H4 (cell line): ENCODE results near the gene ACTR5. TPM values are rescaled to one million over a fixed set of nuclear protein-coding genes. Genes with fewer than 3 reads are reported as not detected.
A peak's percentile ranks its signal among the peaks of the same experiment; 100 is the strongest.
"Not testable (repeated sequence)": the region's sequence is repeated elsewhere in the genome, so short reads cannot be mapped to it uniquely, and the experiment has no call there.

Experiments
- DNase-seq: peaks from one replicate; pipeline ENCODE4 v3.0.0-alpha.2; 2015; ENCODE audit warnings: low spot score
- total RNA-seq: library from RNA; depleted of rRNA; stranded (reverse); fragments of >200 nt; shearing (Covaris generic); gene quantifications from 2 replicates; pipeline ENCODE4 v1.2.3, GENCODE V29; 2014

The ACTR5 gene
- total RNA-seq, 1 experiment from 2014 or later = 5.9 TPM

GRCh38 chr20:38766071-38766470 lies 17.8 kb downstream of the ACTR5 start:
- DNase-seq = no peak

- DNase-seq = no peak
Measured at GRCh38 chr20:38769376-38770295, 21.4 kb downstream of the ACTR5 start.

GRCh38 chr20:38770546-38770945 lies 22.3 kb downstream of the ACTR5 start:
- DNase-seq = no peak

GRCh38 chr20:38770970-38771369 lies 22.7 kb downstream of the ACTR5 start:
- no peak for DNase-seq

- DNase-seq = no peak
Measured at GRCh38 chr20:38771621-38772020, 23.4 kb downstream of the ACTR5 start.

- no peak for DNase-seq
Measured at GRCh38 chr20:38774167-38774566, 25.9 kb downstream of the ACTR5 start.

GRCh38 chr20:38776363-38776762 lies 28.1 kb downstream of the ACTR5 start:
- no peak for DNase-seq

- no peak for DNase-seq
Measured at GRCh38 chr20:38779247-38780097, 31.2 kb downstream of the ACTR5 start.

- DNase-seq = no peak
Measured at GRCh38 chr20:38782275-38782674, 34.0 kb downstream of the ACTR5 start.

GRCh38 chr20:38787870-38788269 lies 39.6 kb downstream of the ACTR5 start:
- DNase-seq = no peak

- DNase-seq = no peak
Measured at GRCh38 chr20:38789503-38790199, 41.4 kb downstream of the ACTR5 start.

- peak; percentile 44 for DNase-seq
Measured at GRCh38 chr20:38790200-38791053, 42.2 kb downstream of the ACTR5 start.

- DNase-seq = no peak
Measured at GRCh38 chr20:38791291-38791690, 43.0 kb downstream of the ACTR5 start.

GRCh38 chr20:38791940-38792339 lies 43.7 kb downstream of the ACTR5 start:
- no peak for DNase-seq

- DNase-seq = not testable (repeated sequence)
Measured at GRCh38 chr20:38794057-38794456, 45.8 kb downstream of the ACTR5 start.

GRCh38 chr20:38798266-38798665 lies 50.0 kb downstream of the ACTR5 start:
- DNase-seq = no peak

- no peak for DNase-seq
Measured at GRCh38 chr20:38799203-38799602, 50.9 kb downstream of the ACTR5 start.

- DNase-seq = no peak
Measured at GRCh38 chr20:38800882-38801281, 52.6 kb downstream of the ACTR5 start.

- no peak for DNase-seq
Measured at GRCh38 chr20:38804221-38804620, 56.0 kb downstream of the ACTR5 start.

GRCh38 chr20:38804682-38805501 lies 56.6 kb downstream of the ACTR5 start:
- DNase-seq = no peak
